A549 (cell line): ENCODE data around the gene PPRC1. TPM values are rescaled to one million over a fixed set of nuclear protein-coding genes. Genes with fewer than 3 reads are reported as not detected.

Source experiments
- ATAC-seq, 2 experiments: fragments of 200-7000 bp in 1 of 2; fragments of >200 bp in 1 of 2; cut with Nextera tagmentation in 1 of 2; cut with Tn5 transposase in 1 of 2; 3 replicates each; pipeline versions ENCODE4 v1.8.0 to v1.9.1; 2018 to 2020; ENCODE audit warnings: mild to moderate bottlenecking in 1 of 2, moderate library complexity in 1 of 2
- CTCF ChIA-PET: fragments of 300-600 bp; sonication (Branson Sonifier 250); formaldehyde crosslinking; extraction: SDS; loops from one replicate; lab custom pipeline; 2021; ENCODE audit warnings: antibody characterized with exemption, inconsistent platforms; lab: Yijun Ruan, JAX
- POLR2A ChIA-PET: fragments of 350-600 bp; formaldehyde crosslinking; extraction: SDS; loops from one replicate; lab custom pipeline; 2021; ENCODE audit warnings: antibody characterized with exemption, inconsistent platforms; lab: Yijun Ruan, JAX
- DNase-seq, 2 experiments: peaks; one replicate each; pipeline versions ENCODE4 v3.0.0 to v3.0.0-alpha.2; 2011 to 2016; ENCODE audit warnings: low read depth in 1 of 2, low spot score in 1 of 2
- FAIRE-seq: peaks from 2 replicates; lab custom pipeline; 2011; peaks lifted over from hg19 to GRCh38; lab: Jason Lieb, UNC
- H3K27ac ChIP-seq, 2 experiments: fragments of >200 bp; sonication (Bioruptor Twin); formaldehyde crosslinking; 3 replicates each; pipeline ENCODE4 v1.5.1; 2016 to 2017
- H3K4me1 ChIP-seq: fragments of >200 bp; sonication (Bioruptor Twin); formaldehyde crosslinking; 3 replicates; pipeline ENCODE4 v1.6.1; 2016
- H3K4me2 ChIP-seq: fragments of >200 bp; sonication (Bioruptor Twin); formaldehyde crosslinking; 3 replicates; pipeline ENCODE4 v1.6.1; 2016
- H3K4me3 ChIP-seq: fragments of >200 bp; sonication (Bioruptor Twin); formaldehyde crosslinking; 3 replicates; pipeline ENCODE4 v1.5.1; 2016
- H3K9me3 ChIP-seq: fragments of >200 bp; sonication (Bioruptor Twin); formaldehyde crosslinking; 3 replicates; pipeline ENCODE4 v1.6.1; 2016
- CBX2 ChIP-seq: fragments of 200-600 bp; sonication (generic); IDR thresholded peaks from 2 replicates; pipeline ENCODE4 v1.6.1; 2016; ENCODE audit warnings: low read depth, mild to moderate bottlenecking, borderline replicate concordance
- CBX8 ChIP-seq: fragments of 200-600 bp; sonication (generic); IDR thresholded peaks from 2 replicates; pipeline ENCODE4 v1.6.1; 2016
- CEBPB ChIP-seq, 2 experiments: fragments of >200 bp in 1 of 2; sonication (Bioruptor Twin) in 1 of 2; formaldehyde crosslinking in 1 of 2; IDR thresholded peaks; 2 replicates each; pipeline ENCODE4 v1.6.1; 2012 to 2016
- EHMT2 ChIP-seq: fragments of 200-600 bp; sonication (generic); IDR thresholded peaks from 2 replicates; pipeline ENCODE4 v1.6.1; 2016; ENCODE audit warnings: antibody characterized with exemption, low read depth, mild to moderate bottlenecking, moderate library complexity
- EP300 ChIP-seq, 2 experiments: fragments of >200 bp; sonication (Bioruptor Twin); formaldehyde crosslinking; IDR thresholded peaks; 2 replicates in 1 of 2; 3 replicates in 1 of 2; pipeline ENCODE4 v1.6.1; 2016 to 2017
- FOSB ChIP-seq: fragments of 250-450 bp; sonication (Bioruptor Pico); IDR thresholded peaks from 2 replicates; pipeline ENCODE4 v1.5.0; 2020; ENCODE audit warnings: mild to moderate bottlenecking, moderate library complexity
- FOSL2 ChIP-seq, 2 experiments: fragments of 450-650 bp in 1 of 2; fragments of >200 bp in 1 of 2; sonication (Bioruptor Twin) in 1 of 2; formaldehyde crosslinking; IDR thresholded peaks; 2 replicates each; pipeline versions ENCODE4 v1.5.0 to v1.6.1; 2016 to 2020; ENCODE audit warnings: mild to moderate bottlenecking in 1 of 2, moderate library complexity in 1 of 2
- FOXS1 ChIP-seq: fragments of 250-450 bp; sonication (Bioruptor Pico); IDR thresholded peaks from 2 replicates; pipeline ENCODE4 v1.5.0; 2020; ENCODE audit warnings: mild to moderate bottlenecking, moderate library complexity
- HDAC2 ChIP-seq: fragments of 200-600 bp; sonication (generic); IDR thresholded peaks from 2 replicates; pipeline ENCODE4 v1.6.1; 2016
- HOXB5 ChIP-seq: fragments of 250-450 bp; sonication (Bioruptor Pico); IDR thresholded peaks from 2 replicates; pipeline ENCODE4 v1.5.0; 2020; ENCODE audit warnings: mild to moderate bottlenecking, moderate library complexity
- JUNB ChIP-seq: fragments of >200 bp; sonication (Bioruptor Twin); formaldehyde crosslinking; IDR thresholded peaks from 2 replicates; pipeline ENCODE4 v1.6.1; 2016
- KDM1A ChIP-seq: fragments of 200-600 bp; sonication (generic); IDR thresholded peaks from 2 replicates; pipeline ENCODE4 v1.6.1; 2016; ENCODE audit warnings: low read depth, mild to moderate bottlenecking
- NFE2L2 ChIP-seq: fragments of 150-350 bp; conservative IDR thresholded peaks from 2 replicates; pipeline ENCODE4 v1.6.1; 2014; ENCODE audit warnings: low read length
- POLR2A ChIP-seq: IDR thresholded peaks from 2 replicates; pipeline ENCODE4 v1.6.1; 2012; ENCODE audit warnings: mild to moderate bottlenecking, low read length
- POLR2AphosphoS2 ChIP-seq: conservative IDR thresholded peaks from 2 replicates; pipeline ENCODE4 v1.6.1; 2012; ENCODE audit warnings: low read length, improper control_type of control experiment, inconsistent platforms
- SREBF2 ChIP-seq: fragments of 450-650 bp; IDR thresholded peaks from 2 replicates; pipeline ENCODE4 v1.6.1; 2014; ENCODE audit warnings: mild to moderate bottlenecking, moderate library complexity
- TFCP2L1 ChIP-seq: fragments of 250-450 bp; sonication (Bioruptor Pico); IDR thresholded peaks from 2 replicates; pipeline ENCODE4 v1.5.0; 2021; ENCODE audit warnings: mild to moderate bottlenecking
- ZC3H11A ChIP-seq: fragments of 450-650 bp; IDR thresholded peaks from 2 replicates; pipeline ENCODE4 v1.6.1; 2014; ENCODE audit warnings: antibody characterized with exemption, mild to moderate bottlenecking
- ZSCAN20 ChIP-seq: fragments of 250-450 bp; sonication (Bioruptor Pico); IDR thresholded peaks from 2 replicates; pipeline ENCODE4 v1.8.0; 2022; ENCODE audit warnings: mild to moderate bottlenecking, moderate library complexity
- WGBS: methylation state at CpG from one replicate; pipeline ENCODE4 v1.1.6; 2017; ENCODE audit errors: missing lambda C conversion rate; 5-methylcytosine and 5-hydroxymethylcytosine counted together
- polyA plus RNA-seq, 4 experiments: library from polyadenylated mRNA; depleted of rRNA in 3 of 4; stranded (reverse); fragments of >200 nt; fragmentation: RNase III in 1 of 4; extraction: RNeasy Plus Mini Kit Qiagen cat#74134 plus additional on column Dnase treatment in 1 of 4; gene quantifications; 2 replicates in 3 of 4; 3 replicates in 1 of 4; pipeline ENCODE4 v1.2.3, GENCODE V29; 2011 to 2017
- TF ChIP-seq, protein P1 (sequence below): IDR thresholded peaks from 2 replicates; pipeline ENCODE4 v1.6.1; 2012

Gene PPRC1
- polyA plus RNA-seq, 2 of the 4 experiments (the other 2 are of a cell fraction), result 27.0 to 44.1 TPM

DNA sequence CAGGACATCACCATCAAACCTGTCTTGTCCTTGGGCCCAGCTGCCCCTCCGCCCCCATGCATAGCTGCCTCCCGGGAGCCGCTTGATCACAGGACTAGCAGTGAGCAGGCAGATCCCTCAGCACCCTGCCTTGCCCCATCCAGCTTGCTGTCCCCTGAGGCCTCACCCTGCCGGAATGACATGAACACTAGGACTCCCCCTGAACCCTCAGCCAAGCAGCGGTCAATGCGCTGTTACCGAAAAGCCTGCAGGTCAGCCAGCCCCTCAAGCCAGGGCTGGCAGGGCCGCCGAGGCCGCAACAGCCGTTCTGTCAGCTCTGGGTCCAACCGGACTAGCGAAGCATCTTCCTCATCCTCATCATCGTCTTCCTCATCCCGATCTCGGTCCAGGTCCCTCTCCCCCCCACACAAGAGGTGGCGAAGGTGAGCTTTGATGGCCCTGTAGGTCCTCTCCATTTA lies 14.2 kb downstream of the PPRC1 start:
- no peak overlapping the region for H3K27ac ChIP-seq
- CTCF ChIA-PET, result interaction anchor here (1.5 to 6.6 kb wide), 5 partner anchors 8 to 75 kb away, joined by 4 to 40 read pairs (median 6); partner anchors contain the start of gene PPRC1
- H3K9me3 ChIP-seq, result no peaks in the 10 kb centered on the region
- no peak overlapping the region for H3K4me3 ChIP-seq
- DNase-seq, result no peak
- TF ChIP-seq POLR2AphosphoS2, result 0 out of 2 replicates have a peak, but pooled peaks have one; percentile 4
- TF ChIP-seq TFCP2L1 (CRISPR knock-in tag), result no peak
- TF ChIP-seq, all 56 proteins: peak for 1
- Histone ChIP-seq H3K4me2 (no peak overlapping the region), H3K4me1 (peaks cover 17% of the 10 kb centered on the region)
- 92% methylated on average over 16 of the region's 17 CpGs for WGBS
- ATAC-seq, result no peak
- FAIRE-seq, result no peak
- POLR2A ChIA-PET, result no interaction called here

DNA sequence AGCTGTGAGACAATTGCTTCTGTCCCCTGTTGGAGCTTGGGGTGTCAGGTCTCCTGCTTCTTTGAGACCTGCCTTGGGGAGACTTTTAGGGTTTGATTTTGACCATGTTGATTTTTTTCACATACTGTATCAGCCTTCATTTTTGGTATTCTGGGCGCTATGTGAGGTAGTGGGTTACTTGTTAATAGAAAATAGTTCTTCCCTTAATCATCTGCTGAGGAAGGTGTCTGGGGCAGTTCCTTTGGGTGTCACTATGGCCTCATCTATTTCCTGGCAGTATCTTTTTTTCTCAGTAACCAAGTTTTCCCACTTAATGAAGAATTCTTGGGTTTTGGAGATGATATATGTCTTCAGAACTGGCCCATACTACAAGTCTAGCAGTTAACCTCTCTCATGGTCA lies 14.7 kb downstream of the PPRC1 start:
- no peak overlapping the region for H3K4me3 ChIP-seq
- peaks cover 17% of the 10 kb centered on the region for H3K4me1 ChIP-seq
- no peak for ATAC-seq
- POLR2A ChIA-PET, result interaction anchor here (2.0 kb wide), 1 partner anchor 10 kb away, joined by 6 read pairs; no protein-coding TSS in a partner anchor
- TF ChIP-seq FOSL2 (IDR thresholded peaks at IDR 0.05), result no peak
- TF ChIP-seq FOSL2 (CRISPR knock-in tag; IDR thresholded peaks at IDR 0.05), result 0 out of 2 replicates have a peak, but pooled peaks have one; percentile 10
- no peak for TF ChIP-seq CBX2
- no peak for TF ChIP-seq EP300 (IDR thresholded peaks at IDR 0.05)
- 100% methylated on average over 1 of the region's 1 CpG for WGBS
- no peaks in the 10 kb centered on the region for H3K9me3 ChIP-seq
- no peak for FAIRE-seq
- DNase-seq, result no peak
- CTCF ChIA-PET, result interaction anchor here (0.6 to 6.6 kb wide), 6 partner anchors 9 to 424 kb away, joined by 3 to 40 read pairs (median 6); partner anchors contain the start of gene PPRC1
- H3K27ac ChIP-seq, result no peak overlapping the region
- no peak overlapping the region for H3K4me2 ChIP-seq

DNA sequence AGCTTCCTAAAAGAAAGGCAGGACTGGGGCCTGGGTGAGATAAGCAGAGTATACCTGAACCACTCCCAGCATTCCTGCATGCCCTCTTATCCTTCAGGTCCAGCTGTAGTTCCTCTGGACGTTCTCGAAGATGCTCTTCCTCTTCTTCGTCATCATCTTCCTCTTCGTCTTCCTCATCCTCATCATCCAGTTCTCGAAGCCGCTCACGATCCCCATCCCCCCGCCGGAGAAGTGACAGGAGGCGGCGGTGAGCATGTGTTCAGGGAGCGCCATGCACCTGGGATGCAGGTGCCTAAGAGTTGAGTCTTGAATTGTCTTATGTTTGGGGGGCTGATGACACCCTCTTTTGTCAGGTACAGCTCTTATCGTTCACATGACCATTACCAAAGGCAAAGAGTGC lies 15.4 kb downstream of the PPRC1 start:
- H3K4me3 ChIP-seq, result no peak overlapping the region
- no peak overlapping the region for H3K27ac ChIP-seq
- DNase-seq (no peak), FAIRE-seq (no peak), ATAC-seq (no peak)
- H3K4me2 ChIP-seq, result no peak overlapping the region
- H3K9me3 ChIP-seq, result no peaks in the 10 kb centered on the region
- whole genome bisulfite sequencing, result 95% methylated on average over 13 of the region's 13 CpGs
- CTCF ChIA-PET, result interaction anchor here (2.1 to 6.8 kb wide), 3 partner anchors 10 to 76 kb away, joined by 4 to 40 read pairs (median 36); partner anchors contain the start of gene PPRC1
- peaks cover 17% of the 10 kb centered on the region for H3K4me1 ChIP-seq
- POLR2A ChIA-PET, result interaction anchor here (2.0 kb wide), 1 partner anchor 10 kb away, joined by 6 read pairs; no protein-coding TSS in a partner anchor
- TF ChIP-seq KDM1A (no peak), ZSCAN20 (no peak), SREBF2 (no peak), FOXS1 (CRISPR knock-in tag) (no peak), HDAC2 (no peak), POLR2A (no peak), CBX8 (no peak), CEBPB (IDR thresholded peaks at IDR 0.05) (no peak), EHMT2 (no peak), CBX2 (no peak), HOXB5 (CRISPR knock-in tag) (no peak), JUNB (no peak), ZC3H11A (no peak), FOSB (CRISPR knock-in tag) (no peak), NFE2L2 (no peak), POLR2AphosphoS2 (no peak)
- TF ChIP-seq, protein P1, sequence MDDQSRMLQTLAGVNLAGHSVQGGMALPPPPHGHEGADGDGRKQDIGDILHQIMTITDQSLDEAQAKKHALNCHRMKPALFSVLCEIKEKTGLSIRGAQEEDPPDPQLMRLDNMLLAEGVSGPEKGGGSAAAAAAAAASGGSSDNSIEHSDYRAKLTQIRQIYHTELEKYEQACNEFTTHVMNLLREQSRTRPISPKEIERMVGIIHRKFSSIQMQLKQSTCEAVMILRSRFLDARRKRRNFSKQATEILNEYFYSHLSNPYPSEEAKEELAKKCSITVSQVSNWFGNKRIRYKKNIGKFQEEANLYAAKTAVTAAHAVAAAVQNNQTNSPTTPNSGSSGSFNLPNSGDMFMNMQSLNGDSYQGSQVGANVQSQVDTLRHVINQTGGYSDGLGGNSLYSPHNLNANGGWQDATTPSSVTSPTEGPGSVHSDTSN, result no peak
